GM19025 (cell line): ENCODE measurements around the gene PCGF3.
"Not testable (repeated sequence)": the region's sequence is repeated elsewhere in the genome, so short reads cannot be mapped to it uniquely, and the experiment has no call there.

Experiments
- ATAC-seq: cut with Tn5 transposase; IDR thresholded peaks from one replicate; pipeline ENCODE4 v1.9.1; 2021; ENCODE audit warnings: mild to moderate bottlenecking, low read depth, moderate library complexity; ENCODE audit not compliant: unreplicated experiment

PCGF3 gene

DNA sequence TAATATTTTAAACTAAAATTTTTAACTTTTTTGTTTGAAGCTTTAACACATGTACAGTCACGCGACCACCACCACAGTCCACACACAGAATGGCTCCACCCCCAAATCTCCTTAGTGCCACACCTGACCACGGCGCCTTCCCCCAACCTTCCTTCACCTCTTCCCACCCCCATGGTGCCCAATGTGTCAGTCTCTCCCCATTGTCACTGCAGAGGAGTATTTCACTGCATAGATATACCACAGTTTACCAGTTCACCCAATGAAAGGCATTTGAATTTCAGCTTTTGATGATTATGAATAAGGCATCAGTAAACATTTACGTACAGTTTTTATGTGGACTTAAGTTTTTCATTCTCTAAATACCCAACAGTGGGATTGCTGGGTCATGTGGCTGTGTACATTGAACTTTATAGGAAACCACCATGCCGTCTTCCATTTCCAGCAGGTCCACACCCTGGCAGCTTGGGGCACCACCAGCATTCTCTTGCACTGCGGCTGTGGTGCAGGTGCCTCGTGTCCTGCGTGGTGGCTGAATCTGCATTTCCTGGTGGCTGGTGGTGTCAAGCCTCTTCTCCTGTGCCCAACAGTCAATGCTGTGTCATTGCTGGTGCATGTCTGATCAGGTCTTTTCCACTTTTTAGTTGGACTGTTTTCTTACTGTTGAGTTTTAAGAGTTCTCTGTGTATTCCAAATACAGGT lies 71.3 kb downstream of the PCGF3 start:
- no peak for ATAC-seq

GRCh38 chr4:777520-778262 lies 72.1 kb downstream of the PCGF3 start:
- ATAC-seq, result no peak

DNA sequence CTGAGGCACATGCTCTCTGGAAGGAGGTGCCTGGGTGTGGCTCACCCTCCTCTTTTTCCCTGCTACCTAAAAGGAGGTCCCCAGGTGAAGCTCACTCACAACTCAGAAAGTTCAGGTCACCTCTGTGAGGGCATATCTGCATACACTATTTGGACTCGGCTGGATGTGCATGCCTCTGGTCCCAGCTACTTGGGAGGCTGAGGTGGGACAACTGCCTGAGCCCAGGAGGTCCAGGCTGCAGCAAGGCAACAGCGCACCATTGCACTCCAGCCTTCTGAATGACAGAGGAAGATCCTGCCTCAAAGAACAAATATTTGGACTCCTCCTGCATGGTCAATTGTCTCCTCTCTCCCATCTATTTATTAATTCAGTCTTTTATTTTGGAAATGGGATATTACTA lies 73.9 kb downstream of the PCGF3 start:
- ATAC-seq, result no peak

- not testable (repeated sequence) for ATAC-seq
Observed at GRCh38 chr4:780255-780654, 74.6 kb downstream of the PCGF3 start.

DNA sequence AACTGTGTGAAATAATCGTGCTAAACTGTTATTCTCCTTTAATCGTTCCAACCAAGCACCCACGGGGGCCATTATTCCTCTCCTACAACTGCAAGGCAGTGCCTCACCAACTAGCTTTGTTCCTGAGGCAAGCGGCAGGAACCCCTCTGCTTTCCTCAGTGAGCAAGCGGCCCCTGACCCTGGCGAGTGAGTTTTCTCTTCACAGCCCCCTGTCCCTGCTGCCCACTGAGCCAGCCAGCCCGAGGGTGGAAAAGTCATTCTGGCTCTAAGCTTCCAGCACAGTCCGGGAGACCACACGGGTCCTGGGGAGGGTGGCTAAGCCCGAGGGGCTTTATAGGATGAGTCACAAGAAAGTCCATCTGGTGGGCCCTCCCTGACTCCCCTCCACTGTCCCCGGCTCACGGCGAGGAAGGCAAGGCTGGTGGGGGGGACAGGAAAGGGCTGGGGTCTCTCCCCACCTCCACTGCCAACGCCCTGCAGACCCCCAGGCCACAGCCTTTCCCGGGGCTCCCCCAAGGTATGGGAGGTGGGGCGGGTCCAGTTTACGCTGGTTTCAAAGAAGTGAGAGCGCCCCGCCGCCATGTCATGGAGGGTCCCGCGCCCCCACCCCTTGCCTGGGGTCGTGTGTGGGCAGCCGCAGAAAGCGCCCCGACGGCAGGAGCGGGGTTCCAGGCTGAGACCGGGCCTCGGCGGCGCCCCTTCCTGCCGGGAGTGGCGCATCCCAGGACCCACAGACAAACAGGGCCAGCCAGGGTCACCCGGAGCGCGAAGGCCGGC lies 75.3 kb downstream of the PCGF3 start:
- ATAC-seq, result no peak

DNA sequence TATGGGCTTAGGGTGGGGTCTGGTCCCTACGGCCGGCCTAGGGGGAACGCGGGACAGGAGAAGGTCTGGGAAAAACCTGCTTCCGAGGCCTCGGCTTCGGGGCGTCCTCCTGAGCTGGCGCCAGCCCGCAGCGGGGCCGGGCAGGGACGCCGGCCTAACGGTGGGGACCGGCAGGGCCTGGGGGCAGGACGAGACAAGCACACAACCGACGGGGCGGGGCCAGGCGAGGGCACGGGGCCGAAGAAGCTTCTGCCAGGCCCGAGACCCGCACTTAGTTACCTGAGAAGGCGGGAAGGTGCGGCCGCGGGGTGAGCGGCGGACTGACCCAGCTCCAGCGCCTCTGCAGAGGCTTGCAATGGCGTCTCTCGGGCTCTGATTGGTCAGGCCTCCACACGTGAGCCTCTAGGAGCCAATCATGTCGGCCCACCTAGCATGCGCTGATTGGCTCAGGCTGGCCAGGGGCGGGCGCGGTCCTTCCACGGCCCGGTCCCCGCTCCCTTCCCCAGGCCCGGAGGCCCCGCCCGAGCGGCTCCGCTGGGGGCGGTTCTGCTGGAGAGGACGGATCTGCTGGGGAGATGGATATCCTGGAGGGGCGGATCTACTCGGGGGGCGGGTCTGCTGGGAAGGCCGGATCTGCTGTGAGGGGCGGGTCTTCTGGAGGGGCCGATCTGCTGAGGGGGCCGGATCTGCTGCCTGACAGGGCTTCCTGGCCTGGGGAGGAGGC lies 76.0 kb downstream of the PCGF3 start:
- ATAC-seq, result peak; percentile 96

GRCh38 chr4:784401-785331 lies 79.0 kb downstream of the PCGF3 start:
- no peak for ATAC-seq

GRCh38 chr4:785332-786073 lies 79.9 kb downstream of the PCGF3 start:
- ATAC-seq, result no peak

- no peak for ATAC-seq
Observed at GRCh38 chr4:786074-786741, 80.6 kb downstream of the PCGF3 start.

DNA sequence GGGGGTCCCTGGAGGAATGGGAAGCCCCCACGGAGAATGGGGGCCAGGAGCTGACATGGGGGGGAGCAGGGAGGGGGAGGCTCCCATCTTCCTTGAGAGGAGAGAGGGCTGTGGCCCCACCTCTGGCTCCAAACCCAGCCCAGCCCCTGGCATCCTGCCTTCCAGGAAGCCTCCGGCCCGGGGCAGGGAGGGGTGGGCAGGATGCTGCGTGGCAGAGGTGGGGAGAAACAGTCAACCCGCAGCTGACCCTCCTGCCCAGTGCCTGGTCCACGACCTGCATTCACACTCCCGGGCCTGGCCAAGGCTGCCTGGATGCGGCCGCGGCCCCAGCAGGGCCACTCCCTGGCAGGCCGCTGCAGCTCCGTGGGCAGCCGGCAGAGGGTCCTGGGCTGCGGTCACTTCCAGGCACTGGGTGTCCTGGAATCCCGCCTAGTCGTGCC lies 81.2 kb downstream of the PCGF3 start:
- no peak for ATAC-seq

DNA sequence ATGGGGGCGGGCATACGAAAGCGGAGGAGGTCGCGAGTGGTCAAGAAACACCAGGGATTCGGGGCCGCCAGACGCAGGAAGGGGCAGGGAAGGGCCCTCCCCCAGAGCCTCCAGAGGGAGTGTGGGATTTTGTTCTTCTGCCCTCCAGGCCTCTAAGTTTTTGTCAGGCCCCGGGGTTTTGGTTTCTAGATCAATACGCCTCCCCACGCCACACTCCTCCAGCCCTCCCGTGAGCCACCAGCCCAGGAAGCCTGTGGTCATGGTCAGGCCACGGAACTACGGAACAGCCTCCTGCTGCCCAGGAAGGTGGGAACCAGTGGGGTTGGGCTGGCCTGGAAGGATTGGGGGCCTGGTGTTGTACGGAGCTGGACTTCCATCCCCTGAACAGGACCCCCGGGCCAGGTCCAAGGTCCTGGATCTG lies 81.9 kb downstream of the PCGF3 start:
- no peak for ATAC-seq

GRCh38 chr4:788006-788635 lies 82.5 kb downstream of the PCGF3 start:
- ATAC-seq, result no peak

GRCh38 chr4:788636-789297 lies 83.1 kb downstream of the PCGF3 start:
- no peak for ATAC-seq

GRCh38 chr4:789571-790465 lies 84.2 kb downstream of the PCGF3 start:
- ATAC-seq, result no peak

- ATAC-seq, result no peak
Observed at GRCh38 chr4:790466-790820, 84.8 kb downstream of the PCGF3 start.

DNA sequence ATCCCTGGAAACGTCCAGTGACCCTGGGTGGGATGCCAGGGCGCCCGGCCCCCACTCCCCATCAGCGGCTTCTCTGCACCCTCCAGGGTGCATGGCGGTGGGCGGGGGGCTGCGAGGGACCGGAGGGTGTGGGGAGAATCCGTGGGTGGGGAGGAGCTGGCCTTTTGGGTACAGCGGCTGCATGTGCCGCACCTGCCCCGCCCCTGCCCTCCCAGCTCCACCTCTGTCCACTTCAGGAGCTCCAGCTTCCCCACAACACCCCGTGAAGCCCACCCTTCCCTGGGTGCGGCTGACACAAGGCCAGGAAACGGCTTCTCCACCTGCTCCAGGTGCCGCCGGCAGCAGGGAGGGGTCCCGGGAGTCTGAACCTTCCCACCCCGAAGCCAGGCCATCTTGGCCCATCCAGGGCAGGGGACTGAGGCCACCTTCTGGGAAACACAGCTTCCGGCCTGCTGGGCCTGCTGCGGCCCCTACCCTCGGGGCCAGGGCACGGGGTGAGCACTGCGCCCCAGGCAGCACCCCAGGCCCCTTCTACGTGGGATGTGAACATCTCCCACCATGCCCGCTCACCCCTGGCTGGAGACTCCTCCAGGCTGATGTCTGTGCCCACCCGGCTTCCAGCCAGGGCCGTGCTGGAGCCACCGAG lies 85.7 kb downstream of the PCGF3 start:
- ATAC-seq, result no peak
